Effector memory CD4-positive, alpha-beta T cell (primary cell): ENCODE measurements around the gene DMC1.
A peak's percentile ranks its signal among the peaks of the same experiment; 100 is the strongest.

ENCODE experiments used
- DNase-seq, 3 donors: peaks; one replicate each; pipeline ENCODE4 v3.0.0-alpha.2; 2020
- H3K27ac ChIP-seq: 2 replicates; pipeline ENCODE4 v1.7.0; 2013; ENCODE audit warnings: mild to moderate bottlenecking, low read length, moderate library complexity; ENCODE audit not compliant: insufficient read depth, poor library complexity, severe bottlenecking
- H3K27me3 ChIP-seq: replicated peaks from 2 replicates; pipeline ENCODE4 v1.7.0; 2013; ENCODE audit warnings: mild to moderate bottlenecking, low read length; ENCODE audit not compliant: insufficient read depth, control insufficient read depth, poor library complexity, severe bottlenecking
- H3K36me3 ChIP-seq: 2 replicates; pipeline ENCODE4 v1.7.0; 2013; ENCODE audit warnings: mild to moderate bottlenecking, low read length, moderate library complexity; ENCODE audit not compliant: control insufficient read depth, insufficient read depth
- H3K4me1 ChIP-seq: 2 replicates; pipeline ENCODE4 v1.7.0; 2013; ENCODE audit warnings: low read length, mild to moderate bottlenecking; ENCODE audit not compliant: control insufficient read depth, insufficient read depth, poor library complexity, severe bottlenecking
- H3K4me3 ChIP-seq: 2 replicates; pipeline ENCODE4 v1.7.0; 2013; ENCODE audit warnings: low read length, low read depth, mild to moderate bottlenecking; ENCODE audit not compliant: insufficient read depth, poor library complexity, severe bottlenecking
- H3K9me3 ChIP-seq: 2 replicates; pipeline ENCODE4 v1.7.0; 2013; ENCODE audit warnings: mild to moderate bottlenecking, low read length, moderate library complexity; ENCODE audit not compliant: control insufficient read depth

Gene DMC1

GRCh38 chr22:38523479-38523878 is 46.5 kb downstream of the DMC1 start:
- Histone ChIP-seq H3K36me3 (no peaks in the 10 kb centered on the region), H3K27me3 (no peaks in the 10 kb centered on the region), H3K4me3 (no peak overlapping the region), H3K4me1 (no peaks in the 10 kb centered on the region), H3K9me3 (no peaks in the 10 kb centered on the region), H3K27ac (no peak overlapping the region)
- no peak for DNase-seq

- no peaks in the 10 kb centered on the region for H3K27me3 ChIP-seq
- H3K36me3 ChIP-seq = no peaks in the 10 kb centered on the region
- no peaks in the 10 kb centered on the region for H3K4me1 ChIP-seq
- H3K9me3 ChIP-seq = no peaks in the 10 kb centered on the region
- no peak for DNase-seq
- H3K27ac ChIP-seq = no peak overlapping the region
- H3K4me3 ChIP-seq = no peak overlapping the region
Measured at GRCh38 chr22:38523029-38523428, 47.0 kb downstream of the DMC1 start.

- Histone ChIP-seq H3K9me3 (no peaks in the 10 kb centered on the region), H3K4me3 (no peak overlapping the region), H3K27ac (no peak overlapping the region), H3K4me1 (no peaks in the 10 kb centered on the region), H3K27me3 (no peaks in the 10 kb centered on the region), H3K36me3 (no peaks in the 10 kb centered on the region)
- DNase-seq = no peak
Measured at GRCh38 chr22:38519453-38520250, 50.3 kb downstream of the DMC1 start.

- no peak overlapping the region for H3K4me3 ChIP-seq
- H3K4me1 ChIP-seq = no peaks in the 10 kb centered on the region
- H3K9me3 ChIP-seq = no peaks in the 10 kb centered on the region
- H3K27me3 ChIP-seq = no peaks in the 10 kb centered on the region
- no peaks in the 10 kb centered on the region for H3K36me3 ChIP-seq
- no peak overlapping the region for H3K27ac ChIP-seq
- no peak for DNase-seq
Measured at GRCh38 chr22:38518620-38519019, 51.4 kb downstream of the DMC1 start.

- Histone ChIP-seq H3K36me3 (no peaks in the 10 kb centered on the region), H3K4me3 (no peak overlapping the region), H3K4me1 (no peaks in the 10 kb centered on the region), H3K27me3 (no peaks in the 10 kb centered on the region), H3K27ac (no peak overlapping the region), H3K9me3 (no peaks in the 10 kb centered on the region)
- no peak for DNase-seq
Measured at GRCh38 chr22:38513063-38513462, 56.9 kb downstream of the DMC1 start.

GRCh38 chr22:38510416-38510970 is 59.5 kb downstream of the DMC1 start:
- Histone ChIP-seq H3K4me1 (no peaks in the 10 kb centered on the region), H3K36me3 (no peaks in the 10 kb centered on the region), H3K4me3 (no peak overlapping the region), H3K9me3 (no peaks in the 10 kb centered on the region), H3K27ac (no peak overlapping the region), H3K27me3 (no peaks in the 10 kb centered on the region)
- DNase-seq = no peak

GRCh38 chr22:38506118-38506962 is 63.6 kb downstream of the DMC1 start, which contains the start of gene DDX17:
Gene DDX17, minus strand, starts transcription at chr22:38506311.
- Histone ChIP-seq H3K36me3 (peaks cover under 1% of the 10 kb centered on the region), H3K9me3 (no peaks in the 10 kb centered on the region), H3K4me1 (peaks cover 25% of the 10 kb centered on the region), H3K27me3 (no peaks in the 10 kb centered on the region), H3K27ac (peak within 1 kb of the TSS; percentile 99), H3K4me3 (peak within 1 kb of the TSS; percentile 96)
- DNase-seq = peak; percentile 90 to 92 (median 91)

GRCh38 chr22:38505541-38506117 is 64.4 kb downstream of the DMC1 start:
- Histone ChIP-seq H3K27me3 (no peaks in the 10 kb centered on the region), H3K9me3 (no peaks in the 10 kb centered on the region), H3K36me3 (peaks cover 4% of the 10 kb centered on the region), H3K4me1 (peaks cover 26% of the 10 kb centered on the region), H3K4me3 (peak overlapping the region; percentile 96), H3K27ac (peak overlapping the region; percentile 99)
- peak in 2 of 3 donors; percentile 13 to 23 for DNase-seq

- Histone ChIP-seq H3K27me3 (no peaks in the 10 kb centered on the region), H3K4me3 (peak overlapping the region; percentile 96), H3K27ac (peak overlapping the region; percentile 99), H3K36me3 (peaks cover 5% of the 10 kb centered on the region), H3K4me1 (peaks cover 26% of the 10 kb centered on the region), H3K9me3 (no peaks in the 10 kb centered on the region)
- DNase-seq = peak; percentile 27 to 49 (median 37)
Measured at GRCh38 chr22:38504731-38505540, 65.0 kb downstream of the DMC1 start.
